AG04449 (cell line): ENCODE results near the gene FAM114A2.
A peak's percentile ranks its signal among the peaks of the same experiment; 100 is the strongest.

Experiments used
- CTCF ChIA-PET: fragments of 350-600 bp; formaldehyde crosslinking; extraction: SDS; loops from one replicate; lab custom pipeline; 2021; ENCODE audit warnings: antibody characterized with exemption; lab: Yijun Ruan, JAX
- POLR2A ChIA-PET: fragments of 400-600, 350-600 bp; formaldehyde crosslinking; extraction: SDS; loops from one replicate; lab custom pipeline; 2020; ENCODE audit warnings: antibody characterized with exemption, inconsistent platforms; lab: Yijun Ruan, JAX
- DNase-seq: peaks from one replicate; pipeline ENCODE4 v3.0.0-alpha.2; 2010; ENCODE audit warnings: low read depth, low spot score
- H3K4me3 ChIP-seq: 2 replicates; pipeline ENCODE4 v1.5.1; 2011; ENCODE audit warnings: low read depth, mild to moderate bottlenecking, control low read depth, low read length
- CTCF ChIP-seq: IDR thresholded peaks from one replicate; pipeline ENCODE4 v1.5.1; 2011; ENCODE audit warnings: mild to moderate bottlenecking, moderate library complexity, low read length, control low read depth, inconsistent platforms; ENCODE audit not compliant: insufficient read depth; ENCODE audit errors: missing control alignments

FAM114A2 gene

GRCh38 chr5:153974131-153974812 lies 64.4 kb downstream of the FAM114A2 start:
- no peak for DNase-seq
- ChIA-PET CTCF (interaction anchor here (0.6 to 5.0 kb wide), 38 partner anchors 8 to 1435 kb away, joined by 3 to 58 read pairs (median 4); partner anchors contain the start of gene GALNT10), POLR2A (no interaction called here)
- TF ChIP-seq CTCF, result peak; percentile 63
- H3K4me3 ChIP-seq, result no peak overlapping the region

GRCh38 chr5:153972240-153972639 lies 66.5 kb downstream of the FAM114A2 start:
- ChIA-PET POLR2A (no interaction called here), CTCF (interaction anchor here (1.2 to 3.3 kb wide), 3 partner anchors 668 to 1441 kb away, joined by 3 to 10 read pairs (median 6); no protein-coding TSS in a partner anchor)
- TF ChIP-seq CTCF, result no peak
- DNase-seq, result no peak
- no peak overlapping the region for H3K4me3 ChIP-seq

- no peak for TF ChIP-seq CTCF
- DNase-seq, result no peak
- H3K4me3 ChIP-seq, result no peak overlapping the region
- ChIA-PET CTCF (interaction anchor here (0.8 to 3.3 kb wide), 6 partner anchors 9 to 1437 kb away, joined by 3 to 10 read pairs (median 4); no protein-coding TSS in a partner anchor), POLR2A (no interaction called here)
Observed at GRCh38 chr5:153970496-153970895, 68.2 kb downstream of the FAM114A2 start.

- POLR2A ChIA-PET, result no interaction called here
- DNase-seq, result no peak
- H3K4me3 ChIP-seq, result no peak overlapping the region
- no peak for TF ChIP-seq CTCF
- CTCF ChIA-PET, result interaction anchor here (2.6 to 6.4 kb wide), 3 partner anchors 10 to 1436 kb away, joined by 7 to 126 read pairs (median 10); no protein-coding TSS in a partner anchor
Observed at GRCh38 chr5:153969563-153969895, 69.2 kb downstream of the FAM114A2 start.

- ChIA-PET CTCF (interaction anchor here (1.2 to 7.3 kb wide), 6 partner anchors 9 to 1438 kb away, joined by 3 to 186 read pairs (median 7); no protein-coding TSS in a partner anchor), POLR2A (no interaction called here)
- no peak overlapping the region for H3K4me3 ChIP-seq
- no peak for TF ChIP-seq CTCF
- DNase-seq, result no peak
Observed at GRCh38 chr5:153968761-153969562, 69.7 kb downstream of the FAM114A2 start.
